Kidney (tissue), 14 donors: ENCODE data around the gene GPT2. TPM values are rescaled to one million over a fixed set of nuclear protein-coding genes. Genes with fewer than 3 reads are reported as not detected.
A peak's percentile ranks its signal among the peaks of the same experiment; 100 is the strongest.

Experiments
- DNase-seq, 5 donors: peaks; one replicate each; pipeline ENCODE4 v3.0.0-alpha.2; 2013 to 2020
- FAIRE-seq: peaks from 2 replicates; lab custom pipeline; 2012; peaks lifted over from hg19 to GRCh38; lab: Jason Lieb, UNC
- H3K27ac ChIP-seq, 2 donors: one replicate each; pipeline ENCODE4 v1.7.0; 2013; ENCODE audit warnings: low read depth in 2 of 2, low read length in 2 of 2, inconsistent platforms in 1 of 2
- H3K27me3 ChIP-seq: one replicate; pipeline ENCODE4 v1.7.1; 2013; ENCODE audit warnings: low read length, inconsistent platforms; ENCODE audit not compliant: control insufficient read depth, insufficient read depth
- H3K36me3 ChIP-seq, 3 donors: one replicate each; pipeline versions ENCODE4 v1.7.0 to v1.7.1; 2013; ENCODE audit warnings: low read length in 3 of 3, control low read depth in 1 of 3, inconsistent platforms in 1 of 3; ENCODE audit not compliant: insufficient read depth in 3 of 3, control insufficient read depth in 2 of 3
- H3K4me1 ChIP-seq, 3 donors: one replicate each; pipeline versions ENCODE4 v1.7.0 to v1.7.1; 2013; ENCODE audit warnings: low read length in 3 of 3, inconsistent platforms in 1 of 3, low read depth in 1 of 3; ENCODE audit not compliant: control insufficient read depth in 2 of 3, insufficient read depth in 2 of 3
- H3K4me3 ChIP-seq, 3 donors: one replicate each; pipeline versions ENCODE4 v1.7.0 to v1.8.1; 2013; ENCODE audit warnings: low read length in 3 of 3, control low read depth in 1 of 3, inconsistent platforms in 1 of 3
- H3K9ac ChIP-seq, 3 donors: one replicate each; pipeline versions ENCODE4 v1.7.0 to v1.7.1; 2013; ENCODE audit warnings: low read length in 3 of 3, control low read depth in 1 of 3, inconsistent platforms in 1 of 3
- H3K9me3 ChIP-seq, 3 donors: one replicate each; pipeline versions ENCODE4 v1.7.0 to v1.7.1; 2013; ENCODE audit warnings: low read length in 3 of 3, control low read depth in 1 of 3, inconsistent platforms in 1 of 3; ENCODE audit not compliant: control insufficient read depth in 2 of 3, insufficient read depth in 1 of 3
- CTCF ChIP-seq: IDR thresholded peaks from 3 replicates; pipeline ENCODE4 v1.5.1; 2012; ENCODE audit warnings: mild to moderate bottlenecking, moderate library complexity, borderline replicate concordance; ENCODE audit not compliant: insufficient read depth; ENCODE audit errors: extremely low read depth
- intact Hi-C: fragments of 100-400 bp; cut with DNase I; formaldehyde crosslinking; loops from one replicate; pipeline ENCODE4 v1.11.1; 2022
- polyA plus RNA-seq: library from polyadenylated mRNA; stranded (reverse); fragments of 350-450 nt; fragmentation: Illumina TruSeq; extraction: RNeasy Lipid Tissue Mini Kit (QIAGEN cat#74804); gene quantifications from one replicate; pipeline ENCODE4 v1.2.3, GENCODE V29; 2014; ENCODE audit warnings: low read depth, low replicate concordance; ENCODE audit not compliant: insufficient read depth
- total RNA-seq: library from RNA; stranded (reverse); fragmentation: NEBNext Ultra II Directional; extraction: Animal tissue kit (Norgen Biotek cat#: 25700); gene quantifications from one replicate; pipeline ENCODE4 v1.2.1, GENCODE V29; 2021
- donor health status: control.
- donor health status: control.
- donor health status: control.
- donor health status: control.
- donor health status: control.
- donor health status: DM: yes; HTN: yes; CAD: no.
- donor health status: Normal renal cell carcinoma (clear cell type).

Gene GPT2
- total and polyA plus RNA-seq, 2 donors from 2014 or later = 6.5 to 37.1 TPM

GRCh38 chr16:46873201-46873600, 11.0 kb upstream of the GPT2 start:
- Histone ChIP-seq H3K27me3 (no peaks in the 10 kb centered on the region), H3K4me1 (peaks cover 2 to 16% (median 7%) of the 10 kb centered on the region in 3 donors), H3K4me3 (no peak overlapping the region), H3K36me3 (no peaks in the 10 kb centered on the region), H3K9ac (no peak overlapping the region), H3K9me3 (no peaks in the 10 kb centered on the region), H3K27ac (peak overlapping the region; percentile 41 to 57)
- intact Hi-C loops = no loop called here
- no peak for DNase-seq
- FAIRE-seq = no peak
- TF ChIP-seq CTCF = no peak

DNA sequence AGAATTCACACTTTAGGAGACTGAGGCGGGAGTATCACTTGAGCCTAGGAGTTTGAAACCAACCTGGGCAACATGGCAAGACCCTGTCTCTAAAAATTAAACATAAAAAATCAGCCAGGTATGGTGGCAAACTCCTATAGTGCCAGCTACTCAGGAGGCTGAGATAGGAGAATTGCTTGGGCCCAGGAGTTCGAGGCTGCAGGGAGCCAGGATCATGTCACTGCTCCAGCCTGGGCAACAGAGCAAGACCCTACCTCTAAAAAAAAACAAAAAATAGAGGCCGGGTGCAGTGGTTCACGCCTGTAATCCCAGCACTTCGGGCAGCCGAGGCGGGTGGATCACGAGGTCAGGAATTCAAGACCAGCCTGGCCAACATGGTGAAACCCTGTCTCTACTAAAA, 8.9 kb upstream of the GPT2 start:
- no peak overlapping the region for H3K4me3 ChIP-seq
- intact Hi-C loops = no loop called here

GRCh38 chr16:46882304-46882939, 1.7 kb upstream of the GPT2 start:
- no peak for FAIRE-seq
- Histone ChIP-seq H3K36me3 (no peaks in the 10 kb centered on the region), H3K27me3 (no peaks in the 10 kb centered on the region), H3K4me3 (no peak overlapping the region), H3K9me3 (no peaks in the 10 kb centered on the region), H3K27ac (no peak overlapping the region), H3K9ac (no peak overlapping the region), H3K4me1 (peaks cover 0 to 8% (median 0%) of the 10 kb centered on the region in 3 donors)
- DNase-seq = no peak
- no peak for TF ChIP-seq CTCF
- intact Hi-C loops = no loop called here

More for the DNA sequence above, 8.9 kb upstream of the GPT2 start:
- H3K36me3 ChIP-seq = no peaks in the 10 kb centered on the region
- DNase-seq (no peak), FAIRE-seq (no peak)
- H3K27ac ChIP-seq = no peak overlapping the region
- no peaks in the 10 kb centered on the region for H3K9me3 ChIP-seq
- no peak overlapping the region for H3K9ac ChIP-seq
- no peaks in the 10 kb centered on the region for H3K27me3 ChIP-seq
- no peak for TF ChIP-seq CTCF
- peaks cover 2 to 11% (median 5%) of the 10 kb centered on the region in 3 donors for H3K4me1 ChIP-seq
